ENCODE results near the gene KCNH6.

Gene KCNH6

GRCh38 chr17:63514477-63514876 is 8.7 kb upstream of the KCNH6 start:
- no peak for FAIRE-seq

GRCh38 chr17:63514974-63515373 is 8.2 kb upstream of the KCNH6 start:
- FAIRE-seq: no peak

- no peak for FAIRE-seq
Measured at GRCh38 chr17:63515426-63515825, 7.7 kb upstream of the KCNH6 start.

GRCh38 chr17:63516910-63517824 is 6.0 kb upstream of the KCNH6 start:
- FAIRE-seq: no peak

- no peak for FAIRE-seq
Measured at GRCh38 chr17:63517825-63518534, 5.2 kb upstream of the KCNH6 start.

- FAIRE-seq: no peak
Measured at GRCh38 chr17:63519116-63519881, 3.9 kb upstream of the KCNH6 start.

- FAIRE-seq: no peak
Measured at GRCh38 chr17:63519972-63520882, 2.9 kb upstream of the KCNH6 start.

- FAIRE-seq: no peak
Measured at GRCh38 chr17:63524051-63524450, 893 bp downstream of the KCNH6 start.

GRCh38 chr17:63525190-63525946 is 2.2 kb downstream of the KCNH6 start:
- no peak for FAIRE-seq

- no peak for FAIRE-seq
Measured at GRCh38 chr17:63526861-63527260, 3.7 kb downstream of the KCNH6 start.

GRCh38 chr17:63528183-63528582 is 5.0 kb downstream of the KCNH6 start:
- FAIRE-seq: no peak

GRCh38 chr17:63529711-63530556 is 6.8 kb downstream of the KCNH6 start:
- FAIRE-seq: no peak

GRCh38 chr17:63530557-63531021 is 7.4 kb downstream of the KCNH6 start:
- no peak for FAIRE-seq

- no peak for FAIRE-seq
Measured at GRCh38 chr17:63531022-63531965, 8.1 kb downstream of the KCNH6 start.

GRCh38 chr17:63533433-63534077 is 10.4 kb downstream of the KCNH6 start:
- FAIRE-seq: no peak

GRCh38 chr17:63534078-63534570 is 11.0 kb downstream of the KCNH6 start:
- FAIRE-seq: no peak

- no peak for FAIRE-seq
Measured at GRCh38 chr17:63534816-63535455, 11.8 kb downstream of the KCNH6 start.

GRCh38 chr17:63535640-63536039 is 12.5 kb downstream of the KCNH6 start:
- FAIRE-seq: no peak

Data from A204.1 (cell line).